Activated T-cell treated with anti-CD3 and anti-CD28 coated beads, Interleukin-2, amount 50 U/mL, for 4 hours (primary cell): Measurements from ENCODE around the gene EVC2. TPM values are rescaled to one million over a fixed set of nuclear protein-coding genes. Genes with fewer than 3 reads are reported as not detected.

ENCODE experiments used
- ATAC-seq, 2 donors: fragments of 200-7000 bp; cut with Tn5 transposase; one replicate each; pipeline ENCODE4 v1.10.0; 2021
- DNase-seq: peaks from one replicate; pipeline ENCODE4 v3.0.0-alpha.2; 2020
- H3K27me3 Mint-ChIP-seq: one replicate; pipeline ENCODE4 v1.8.0; 2021; ENCODE audit warnings: low read depth, mixed read lengths
- H3K36me3 Mint-ChIP-seq: one replicate; pipeline ENCODE4 v1.8.0; 2022; ENCODE audit warnings: mixed read lengths; ENCODE audit not compliant: insufficient read depth
- H3K4me1 Mint-ChIP-seq: one replicate; pipeline ENCODE4 v1.8.0; 2021; ENCODE audit warnings: low read depth, mixed read lengths
- H3K4me3 Mint-ChIP-seq: one replicate; pipeline ENCODE4 v1.8.0; 2021; ENCODE audit warnings: mild to moderate bottlenecking, moderate library complexity, mixed read lengths
- H3K9me3 Mint-ChIP-seq: one replicate; pipeline ENCODE4 v1.8.0; 2021; ENCODE audit warnings: mixed read lengths
- total RNA-seq, 3 donors: library from RNA; stranded (reverse); gene quantifications; one replicate each; pipeline ENCODE4 v1.2.1, GENCODE V29; 2021

EVC2 gene
- total RNA-seq, 3 donors from 2014 or later = 0.63 to 0.78 (median 0.76) TPM

GRCh38 chr4:5693871-5694270 lies 14.5 kb downstream of the EVC2 start:
- Mint-ChIP-seq H3K9me3 (no peaks in the 10 kb centered on the region), H3K4me1 (no peaks in the 10 kb centered on the region), H3K4me3 (no peak overlapping the region), H3K27me3 (no peaks in the 10 kb centered on the region), H3K36me3 (no peaks in the 10 kb centered on the region)
- no peak for DNase-seq
- no peak for ATAC-seq

GRCh38 chr4:5691491-5692132 lies 16.7 kb downstream of the EVC2 start:
- ATAC-seq (no peak), DNase-seq (no peak)
- H3K4me1 Mint-ChIP-seq = no peaks in the 10 kb centered on the region
- H3K36me3 Mint-ChIP-seq = no peaks in the 10 kb centered on the region
- H3K27me3 Mint-ChIP-seq = no peaks in the 10 kb centered on the region
- H3K4me3 Mint-ChIP-seq = no peak overlapping the region
- H3K9me3 Mint-ChIP-seq = no peaks in the 10 kb centered on the region

DNA sequence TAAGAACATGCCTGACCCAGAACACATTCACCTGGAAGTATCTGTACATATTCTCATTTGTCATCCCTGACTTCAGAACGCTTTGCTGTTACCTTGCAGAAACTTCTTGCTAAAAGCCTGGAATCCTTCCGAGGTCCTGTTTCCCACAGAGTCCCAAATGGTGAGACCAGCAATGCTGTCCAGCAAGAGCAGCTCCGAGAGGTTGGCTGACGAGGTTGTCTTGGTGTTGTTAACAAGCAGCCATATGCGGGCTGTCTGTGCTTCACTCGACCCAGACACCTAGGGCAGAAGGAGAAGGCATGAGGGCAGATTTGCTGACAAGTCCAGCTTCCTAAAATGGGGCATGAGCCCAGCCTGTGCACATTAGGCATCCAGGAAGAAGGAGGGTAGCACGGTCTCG lies 19.3 kb downstream of the EVC2 start:
- ATAC-seq = no peak
- no peaks in the 10 kb centered on the region for H3K4me1 Mint-ChIP-seq
- no peaks in the 10 kb centered on the region for H3K36me3 Mint-ChIP-seq
- no peaks in the 10 kb centered on the region for H3K9me3 Mint-ChIP-seq
- no peak for DNase-seq
- no peak overlapping the region for H3K4me3 Mint-ChIP-seq
- no peaks in the 10 kb centered on the region for H3K27me3 Mint-ChIP-seq

DNA sequence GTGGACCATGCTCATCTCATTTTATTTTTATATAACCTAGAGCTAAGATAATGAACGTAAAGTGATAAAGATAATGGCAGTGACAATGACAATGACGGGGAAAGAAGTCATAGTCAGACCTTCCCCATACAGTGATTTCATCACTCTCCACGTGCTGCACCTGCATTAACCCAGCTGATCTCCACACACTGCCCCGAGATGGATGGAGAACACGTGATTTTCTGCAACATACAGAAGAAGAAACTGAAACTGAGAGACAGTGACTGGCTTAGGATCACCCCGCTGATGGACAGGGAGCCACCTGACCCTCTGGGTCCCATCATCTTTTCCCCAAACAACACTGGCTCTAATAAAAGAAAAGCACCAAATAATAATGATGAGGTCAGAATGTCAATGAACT lies 22.0 kb downstream of the EVC2 start:
- Mint-ChIP-seq H3K27me3 (no peaks in the 10 kb centered on the region), H3K4me1 (no peaks in the 10 kb centered on the region)

DNA sequence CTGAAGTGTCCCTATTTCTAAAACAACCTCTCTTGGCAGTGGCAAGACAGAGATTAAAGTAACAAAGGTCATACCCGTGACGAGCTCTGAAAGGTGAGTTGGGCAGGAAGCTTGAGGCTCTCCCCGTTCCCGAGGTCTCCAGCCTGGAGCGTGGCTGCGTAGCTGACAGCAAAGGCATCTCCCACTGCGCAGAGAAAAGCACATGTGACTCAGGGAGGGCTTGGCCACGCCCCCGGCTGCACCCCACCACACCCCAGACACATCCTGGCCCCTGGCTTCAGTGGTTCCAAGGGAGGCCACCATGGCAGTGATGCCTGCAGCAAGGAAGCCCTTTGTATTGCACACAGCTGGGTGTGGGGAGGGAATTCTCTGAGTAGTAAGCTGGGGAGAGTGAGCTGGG lies 23.1 kb downstream of the EVC2 start:
- DNase-seq (no peak), ATAC-seq (no peak)
- Mint-ChIP-seq H3K4me1 (no peaks in the 10 kb centered on the region), H3K4me3 (no peak overlapping the region), H3K9me3 (no peaks in the 10 kb centered on the region), H3K27me3 (no peaks in the 10 kb centered on the region), H3K36me3 (no peaks in the 10 kb centered on the region)

More for the DNA sequence above, 22.0 kb downstream of the EVC2 start:
- no peaks in the 10 kb centered on the region for H3K36me3 Mint-ChIP-seq
- DNase-seq (no peak), ATAC-seq (no peak)
- H3K4me3 Mint-ChIP-seq = no peak overlapping the region
- H3K9me3 Mint-ChIP-seq = no peaks in the 10 kb centered on the region

GRCh38 chr4:5683566-5683965 lies 24.8 kb downstream of the EVC2 start:
- ATAC-seq = no peak
- H3K27me3 Mint-ChIP-seq = no peaks in the 10 kb centered on the region
- H3K36me3 Mint-ChIP-seq = no peaks in the 10 kb centered on the region
- no peaks in the 10 kb centered on the region for H3K4me1 Mint-ChIP-seq
- no peak overlapping the region for H3K4me3 Mint-ChIP-seq
- H3K9me3 Mint-ChIP-seq = no peaks in the 10 kb centered on the region
- no peak for DNase-seq

DNA sequence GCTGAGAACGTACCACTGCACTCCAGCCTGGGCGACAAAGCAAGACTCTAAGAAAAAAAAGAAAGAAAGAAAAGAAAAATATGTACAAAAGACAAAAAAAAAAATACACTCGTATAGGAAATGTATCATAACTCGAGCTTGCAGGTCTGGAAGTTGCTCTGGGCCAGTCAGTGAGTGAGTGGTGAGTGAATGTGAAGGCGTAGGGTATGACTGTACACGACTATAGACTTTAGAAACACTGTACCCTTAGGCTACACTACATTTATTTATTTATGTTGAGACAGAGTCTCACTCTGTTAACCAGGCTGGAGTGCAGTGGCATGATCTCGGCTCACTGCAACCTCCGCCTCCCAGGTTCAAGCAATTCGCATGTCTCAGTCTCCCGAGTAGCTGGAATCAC lies 29.4 kb downstream of the EVC2 start:
- H3K4me3 Mint-ChIP-seq = no peak overlapping the region
- H3K9me3 Mint-ChIP-seq = no peaks in the 10 kb centered on the region
- H3K36me3 Mint-ChIP-seq = no peaks in the 10 kb centered on the region
- H3K27me3 Mint-ChIP-seq = no peaks in the 10 kb centered on the region
- no peak for ATAC-seq
- no peak for DNase-seq
- H3K4me1 Mint-ChIP-seq = no peaks in the 10 kb centered on the region

GRCh38 chr4:5676763-5677162 lies 31.6 kb downstream of the EVC2 start:
- Mint-ChIP-seq H3K27me3 (no peaks in the 10 kb centered on the region), H3K36me3 (no peaks in the 10 kb centered on the region), H3K4me3 (no peak overlapping the region), H3K4me1 (no peaks in the 10 kb centered on the region), H3K9me3 (no peaks in the 10 kb centered on the region)
- ATAC-seq (no peak), DNase-seq (no peak)

GRCh38 chr4:5666741-5667140 lies 41.6 kb downstream of the EVC2 start:
- ATAC-seq (no peak), DNase-seq (no peak)
- Mint-ChIP-seq H3K36me3 (peaks cover 3% of the 10 kb centered on the region), H3K9me3 (peaks cover 25% of the 10 kb centered on the region), H3K4me1 (no peaks in the 10 kb centered on the region), H3K27me3 (no peaks in the 10 kb centered on the region), H3K4me3 (no peak overlapping the region)

- DNase-seq = no peak
- H3K4me1 Mint-ChIP-seq = no peaks in the 10 kb centered on the region
- H3K9me3 Mint-ChIP-seq = peaks cover 38% of the 10 kb centered on the region
- peak in 1 of 2 donors; percentile 10 for ATAC-seq
- H3K4me3 Mint-ChIP-seq = no peak overlapping the region
- H3K36me3 Mint-ChIP-seq = peaks cover 3% of the 10 kb centered on the region
- no peaks in the 10 kb centered on the region for H3K27me3 Mint-ChIP-seq
Observed at GRCh38 chr4:5664778-5665177, 43.6 kb downstream of the EVC2 start.

GRCh38 chr4:5662555-5662954 lies 45.8 kb downstream of the EVC2 start:
- peaks cover 6% of the 10 kb centered on the region for H3K36me3 Mint-ChIP-seq
- no peak overlapping the region for H3K4me3 Mint-ChIP-seq
- H3K4me1 Mint-ChIP-seq = no peaks in the 10 kb centered on the region
- no peak for ATAC-seq
- H3K9me3 Mint-ChIP-seq = peaks cover 31% of the 10 kb centered on the region
- peaks cover 4% of the 10 kb centered on the region for H3K27me3 Mint-ChIP-seq
- no peak for DNase-seq

- H3K4me3 Mint-ChIP-seq = no peak overlapping the region
- peaks cover 6% of the 10 kb centered on the region for H3K36me3 Mint-ChIP-seq
- no peaks in the 10 kb centered on the region for H3K4me1 Mint-ChIP-seq
- H3K27me3 Mint-ChIP-seq = peaks cover 6% of the 10 kb centered on the region
- DNase-seq (no peak), ATAC-seq (no peak)
- H3K9me3 Mint-ChIP-seq = peaks cover 26% of the 10 kb centered on the region
Observed at GRCh38 chr4:5661237-5661636, 47.1 kb downstream of the EVC2 start.

- Mint-ChIP-seq H3K4me3 (no peak overlapping the region), H3K27me3 (peaks cover 6% of the 10 kb centered on the region), H3K36me3 (peaks cover 6% of the 10 kb centered on the region), H3K9me3 (peaks cover 21% of the 10 kb centered on the region), H3K4me1 (no peaks in the 10 kb centered on the region)
- DNase-seq (no peak), ATAC-seq (no peak)
Observed at GRCh38 chr4:5660185-5660584, 48.2 kb downstream of the EVC2 start.

DNA sequence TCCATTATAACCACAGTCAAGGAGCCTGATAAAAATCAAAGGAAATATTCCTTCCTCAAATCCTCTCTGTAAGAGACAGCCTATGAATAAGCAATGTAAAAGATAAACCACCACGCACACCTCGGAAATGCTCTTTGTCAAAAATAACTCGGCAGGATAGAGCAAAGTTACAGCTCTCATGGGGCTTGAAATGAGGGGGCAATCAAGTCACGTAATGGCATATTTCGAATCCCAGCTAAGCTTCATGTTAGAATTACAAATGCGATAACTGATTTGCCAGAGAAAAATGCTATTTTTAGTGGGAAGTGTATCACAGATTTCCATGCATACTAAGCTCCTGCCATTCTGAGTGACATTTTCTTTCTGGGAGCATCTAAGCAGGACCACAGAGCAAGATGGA lies 49.4 kb downstream of the EVC2 start:
- Mint-ChIP-seq H3K36me3 (peaks cover 6% of the 10 kb centered on the region), H3K9me3 (peaks cover 21% of the 10 kb centered on the region), H3K4me1 (no peaks in the 10 kb centered on the region), H3K4me3 (no peak overlapping the region), H3K27me3 (peaks cover 6% of the 10 kb centered on the region)
- DNase-seq (no peak), ATAC-seq (no peak)

- Mint-ChIP-seq H3K27me3 (peaks cover 6% of the 10 kb centered on the region), H3K36me3 (peaks cover 2% of the 10 kb centered on the region), H3K4me1 (no peaks in the 10 kb centered on the region), H3K9me3 (peaks cover 11% of the 10 kb centered on the region), H3K4me3 (no peak overlapping the region)
- no peak for DNase-seq
- ATAC-seq = no peak
Observed at GRCh38 chr4:5656415-5656814, 51.9 kb downstream of the EVC2 start.

GRCh38 chr4:5654791-5655190 lies 53.6 kb downstream of the EVC2 start:
- no peaks in the 10 kb centered on the region for H3K4me1 Mint-ChIP-seq
- H3K4me3 Mint-ChIP-seq = no peak overlapping the region
- ATAC-seq (no peak), DNase-seq (no peak)
- peaks cover 6% of the 10 kb centered on the region for H3K27me3 Mint-ChIP-seq
- no peaks in the 10 kb centered on the region for H3K9me3 Mint-ChIP-seq
- H3K36me3 Mint-ChIP-seq = peaks cover 2% of the 10 kb centered on the region
